Neural progenitor cell (in vitro differentiated cells): ENCODE measurements around the gene SH3GL2. TPM values are rescaled to one million over a fixed set of nuclear protein-coding genes. Genes with fewer than 3 reads are reported as not detected.

Source experiments
- DNase-seq: peaks from one replicate; pipeline ENCODE4 v3.0.0-alpha.2; 2016; ENCODE audit warnings: low spot score
- H2AFZ ChIP-seq: fragments of 200-600 bp; sonication (generic); replicated peaks from 2 replicates; pipeline ENCODE4 v1.6.1; 2016; ENCODE audit warnings: antibody characterized with exemption
- H3F3A ChIP-seq: fragments of 200-600 bp; sonication (generic); 2 replicates; pipeline ENCODE4 v1.6.1; 2016; ENCODE audit warnings: antibody characterized with exemption, low read depth
- H3K27ac ChIP-seq: fragments of 200-600 bp; sonication (generic); 2 replicates; pipeline ENCODE4 v1.5.1; 2016; ENCODE audit warnings: mild to moderate bottlenecking
- H3K27me3 ChIP-seq: fragments of 200-600 bp; sonication (generic); 2 replicates; pipeline ENCODE4 v1.6.1; 2016; ENCODE audit warnings: mild to moderate bottlenecking, moderate library complexity
- H3K36me3 ChIP-seq: fragments of 200-600 bp; sonication (generic); 2 replicates; pipeline ENCODE4 v1.5.1; 2016
- H3K4me1 ChIP-seq: fragments of 200-600 bp; sonication (generic); 2 replicates; pipeline ENCODE4 v1.6.1; 2016; ENCODE audit warnings: mixed run types
- H3K4me2 ChIP-seq: fragments of 200-600 bp; sonication (generic); 2 replicates; pipeline ENCODE4 v1.6.1; 2016
- H3K4me3 ChIP-seq: fragments of 200-600 bp; sonication (generic); 2 replicates; pipeline ENCODE4 v1.5.1; 2016
- H3K79me2 ChIP-seq: fragments of 200-600 bp; sonication (generic); 2 replicates; pipeline ENCODE4 v1.6.1; 2016; ENCODE audit warnings: low read depth
- H3K9ac ChIP-seq: fragments of 200-600 bp; sonication (generic); 2 replicates; pipeline ENCODE4 v1.6.1; 2016
- H3K9me3 ChIP-seq: fragments of 200-600 bp; sonication (generic); 2 replicates; pipeline ENCODE4 v1.5.1; 2016; ENCODE audit warnings: low read depth
- H4K20me1 ChIP-seq: fragments of 200-600 bp; sonication (generic); 2 replicates; pipeline ENCODE4 v1.6.1; 2016; ENCODE audit warnings: low read depth
- H3K27ac Mint-ChIP-seq: 3 replicates; pipeline ENCODE4 v1.8.0; 2021; ENCODE audit warnings: mixed read lengths
- H3K27me3 Mint-ChIP-seq: 2 replicates; pipeline ENCODE4 v1.8.0; 2022; ENCODE audit warnings: low read depth, mild to moderate bottlenecking, inconsistent platforms, moderate library complexity, mixed read lengths; ENCODE audit not compliant: insufficient read depth
- H3K36me3 Mint-ChIP-seq: 3 replicates; pipeline ENCODE4 v1.8.0; 2021; ENCODE audit warnings: mixed read lengths
- H3K4me1 Mint-ChIP-seq: 3 replicates; pipeline ENCODE4 v1.8.0; 2021; ENCODE audit warnings: mixed read lengths
- H3K4me3 Mint-ChIP-seq: 3 replicates; pipeline ENCODE4 v1.8.0; 2021; ENCODE audit warnings: mild to moderate bottlenecking, moderate library complexity, mixed read lengths
- H3K9me3 Mint-ChIP-seq: 3 replicates; pipeline ENCODE4 v1.8.0; 2020; ENCODE audit warnings: mixed read lengths
- CTCF ChIP-seq: fragments of 200-600 bp; sonication (generic); IDR thresholded peaks from 2 replicates; pipeline ENCODE4 v1.5.1; 2017; ENCODE audit warnings: antibody characterized with exemption, mild to moderate bottlenecking
- EZH2 ChIP-seq: fragments of 200-600 bp; sonication (generic); IDR thresholded peaks from 2 replicates; pipeline ENCODE4 v1.6.1; 2017; ENCODE audit warnings: antibody characterized with exemption, mild to moderate bottlenecking, moderate library complexity
- EZH2phosphoT487 ChIP-seq: fragments of 200-600 bp; sonication (generic); IDR thresholded peaks from 2 replicates; pipeline ENCODE4 v1.6.1; 2017; ENCODE audit warnings: antibody characterized with exemption
- total RNA-seq: library from RNA; depleted of rRNA; stranded (reverse); fragments of >200 nt; gene quantifications from 2 replicates; pipeline ENCODE4 v1.2.3, GENCODE V29; 2015; ENCODE audit warnings: low replicate concordance

The SH3GL2 gene
- total RNA-seq, 1 donor from 2014 or later: 1.6 TPM

GRCh38 chr9:17631396-17631795 lies 52.5 kb downstream of the SH3GL2 start:
- Mint-ChIP-seq H3K4me1 (no peaks in the 10 kb centered on the region), H3K27me3 (peaks cover 6% of the 10 kb centered on the region), H3K36me3 (no peaks in the 10 kb centered on the region), H3K9me3 (no peaks in the 10 kb centered on the region), H3K4me3 (no peak overlapping the region), H3K27ac (no peak overlapping the region)
- Histone ChIP-seq H3F3A (no peaks in the 10 kb centered on the region), H3K9me3 (no peaks in the 10 kb centered on the region), H3K9ac (no peak overlapping the region), H3K27me3 (no peaks in the 10 kb centered on the region), H3K79me2 (no peaks in the 10 kb centered on the region), H2AFZ (no peak overlapping the region), H3K4me2 (no peak overlapping the region), H3K4me3 (no peak overlapping the region), H3K27ac (no peak overlapping the region), H3K36me3 (no peaks in the 10 kb centered on the region), H4K20me1 (no peaks in the 10 kb centered on the region), H3K4me1 (no peaks in the 10 kb centered on the region)
- no peak for TF ChIP-seq EZH2phosphoT487
- TF ChIP-seq CTCF: no peak
- no peak for TF ChIP-seq EZH2
- no peak for DNase-seq

- Histone ChIP-seq H3K4me2 (no peak overlapping the region), H3K9ac (no peak overlapping the region), H3F3A (no peaks in the 10 kb centered on the region), H3K27me3 (no peaks in the 10 kb centered on the region), H4K20me1 (no peaks in the 10 kb centered on the region), H3K9me3 (no peaks in the 10 kb centered on the region), H3K27ac (no peak overlapping the region), H3K79me2 (no peaks in the 10 kb centered on the region), H3K36me3 (no peaks in the 10 kb centered on the region), H3K4me3 (no peak overlapping the region), H3K4me1 (no peaks in the 10 kb centered on the region), H2AFZ (no peak overlapping the region)
- H3K4me1 Mint-ChIP-seq: no peaks in the 10 kb centered on the region
- peaks cover 6% of the 10 kb centered on the region for H3K27me3 Mint-ChIP-seq
- no peak for TF ChIP-seq CTCF
- no peak for DNase-seq
- H3K9me3 Mint-ChIP-seq: no peaks in the 10 kb centered on the region
- H3K27ac Mint-ChIP-seq: no peak overlapping the region
- H3K4me3 Mint-ChIP-seq: no peak overlapping the region
- no peaks in the 10 kb centered on the region for H3K36me3 Mint-ChIP-seq
These were observed 54.1 kb downstream of the SH3GL2 start for GRCh38 chr9:17632994-17633393.

- Histone ChIP-seq H3K4me2 (no peak overlapping the region), H2AFZ (no peak overlapping the region), H3F3A (no peaks in the 10 kb centered on the region), H3K4me1 (no peaks in the 10 kb centered on the region), H3K9ac (no peak overlapping the region), H3K27me3 (no peaks in the 10 kb centered on the region), H3K36me3 (no peaks in the 10 kb centered on the region), H3K27ac (no peak overlapping the region), H3K79me2 (no peaks in the 10 kb centered on the region), H3K4me3 (no peak overlapping the region), H4K20me1 (no peaks in the 10 kb centered on the region), H3K9me3 (no peaks in the 10 kb centered on the region)
- no peaks in the 10 kb centered on the region for H3K4me1 Mint-ChIP-seq
- no peaks in the 10 kb centered on the region for H3K36me3 Mint-ChIP-seq
- H3K4me3 Mint-ChIP-seq: no peak overlapping the region
- no peak for TF ChIP-seq CTCF
- no peak for TF ChIP-seq EZH2phosphoT487
- no peak for TF ChIP-seq EZH2
- H3K27me3 Mint-ChIP-seq: peaks cover 6% of the 10 kb centered on the region
- DNase-seq: no peak
- no peaks in the 10 kb centered on the region for H3K9me3 Mint-ChIP-seq
- H3K27ac Mint-ChIP-seq: no peak overlapping the region
These were observed 56.4 kb downstream of the SH3GL2 start for GRCh38 chr9:17635115-17635890.
